Measurements from ENCODE around the gene CAPNS1. TPM values are rescaled to one million over a fixed set of nuclear protein-coding genes. Genes with fewer than 3 reads are reported as not detected.

The CAPNS1 gene
- 424 and 431 TPM in 2 replicates for total RNA-seq

- H3K27me3 Mint-ChIP-seq (ENCODE audit: low read depth), result no peaks in the 10 kb centered on the region
- peaks cover 16% of the 10 kb centered on the region for H3K4me1 Mint-ChIP-seq (ENCODE audit: low read depth)
- peak within 1 kb of the TSS; percentile 94 for H3K4me3 Mint-ChIP-seq (ENCODE audit: low read depth)
- DNase-seq (ENCODE audit: low spot score), result peak; percentile 91
- intact Hi-C loops (cut with micrococcal nuclease), result loop anchor here (1.0 to 10.0 kb wide), 3 partner anchors 12 to 345 kb away; partner anchors contain the start of gene ZNF566
- H3K36me3 Mint-ChIP-seq (ENCODE audit: low read depth), result peaks cover 31% of the 10 kb centered on the region
- no peaks in the 10 kb centered on the region for H3K9me3 Mint-ChIP-seq
- peak within 1 kb of the TSS; percentile 95 for H3K27ac Mint-ChIP-seq
These were observed at the start of gene CAPNS1 for GRCh38 chr19:36139473-36140303. Gene CAPNS1, plus strand, starts transcription at chr19:36140066. Its CDS starts 946 bp downstream, at chr19:36141012.

GRCh38 chr19:36090910-36091695 is 48.8 kb upstream of the CAPNS1 start:
- intact Hi-C loops (cut with micrococcal nuclease), result no loop called here
- Mint-ChIP-seq H3K9me3 (no peaks in the 10 kb centered on the region), H3K36me3 (ENCODE audit: low read depth) (peaks cover 51% of the 10 kb centered on the region), H3K4me3 (ENCODE audit: low read depth) (no peak overlapping the region), H3K27ac (no peak overlapping the region), H3K27me3 (ENCODE audit: low read depth) (no peaks in the 10 kb centered on the region), H3K4me1 (ENCODE audit: low read depth) (peaks cover 15% of the 10 kb centered on the region)
- DNase-seq (ENCODE audit: low spot score), result no peak

GRCh38 chr19:36092566-36092965 is 47.3 kb upstream of the CAPNS1 start:
- peaks cover 57% of the 10 kb centered on the region for H3K36me3 Mint-ChIP-seq (ENCODE audit: low read depth)
- peak overlapping the region; percentile 3 for H3K27ac Mint-ChIP-seq
- intact Hi-C loops (cut with micrococcal nuclease), result no loop called here
- DNase-seq (ENCODE audit: low spot score), result no peak
- H3K9me3 Mint-ChIP-seq, result no peaks in the 10 kb centered on the region
- no peak overlapping the region for H3K4me3 Mint-ChIP-seq (ENCODE audit: low read depth)
- no peaks in the 10 kb centered on the region for H3K27me3 Mint-ChIP-seq (ENCODE audit: low read depth)
- peaks cover 15% of the 10 kb centered on the region for H3K4me1 Mint-ChIP-seq (ENCODE audit: low read depth)

- H3K27me3 Mint-ChIP-seq (ENCODE audit: low read depth), result no peaks in the 10 kb centered on the region
- H3K27ac Mint-ChIP-seq, result peak overlapping the region; percentile 51
- H3K4me3 Mint-ChIP-seq (ENCODE audit: low read depth), result no peak overlapping the region
- peaks cover 15% of the 10 kb centered on the region for H3K4me1 Mint-ChIP-seq (ENCODE audit: low read depth)
- H3K36me3 Mint-ChIP-seq (ENCODE audit: low read depth), result peaks cover 54% of the 10 kb centered on the region
- DNase-seq (ENCODE audit: low spot score), result no peak
- H3K9me3 Mint-ChIP-seq, result no peaks in the 10 kb centered on the region
- intact Hi-C loops (cut with micrococcal nuclease), result no loop called here
These were observed 46.7 kb upstream of the CAPNS1 start for GRCh38 chr19:36093146-36093662.

GRCh38 chr19:36093687-36094086 is 46.2 kb upstream of the CAPNS1 start:
- Mint-ChIP-seq H3K27ac (peak overlapping the region; percentile 51), H3K4me3 (ENCODE audit: low read depth) (no peak overlapping the region), H3K36me3 (ENCODE audit: low read depth) (peaks cover 53% of the 10 kb centered on the region), H3K4me1 (ENCODE audit: low read depth) (peaks cover 15% of the 10 kb centered on the region), H3K9me3 (no peaks in the 10 kb centered on the region), H3K27me3 (ENCODE audit: low read depth) (no peaks in the 10 kb centered on the region)
- intact Hi-C loops (cut with micrococcal nuclease), result no loop called here
- DNase-seq (ENCODE audit: low spot score), result no peak

GRCh38 chr19:36097036-36097435 is 42.8 kb upstream of the CAPNS1 start:
- Mint-ChIP-seq H3K27me3 (ENCODE audit: low read depth) (no peaks in the 10 kb centered on the region), H3K27ac (no peak overlapping the region), H3K36me3 (ENCODE audit: low read depth) (peaks cover 38% of the 10 kb centered on the region), H3K9me3 (no peaks in the 10 kb centered on the region), H3K4me3 (ENCODE audit: low read depth) (no peak overlapping the region), H3K4me1 (ENCODE audit: low read depth) (peaks cover 15% of the 10 kb centered on the region)
- DNase-seq (ENCODE audit: low spot score), result no peak
- intact Hi-C loops (cut with micrococcal nuclease), result no loop called here

GRCh38 chr19:36099166-36099785 is 40.6 kb upstream of the CAPNS1 start:
- Mint-ChIP-seq H3K4me1 (ENCODE audit: low read depth) (no peaks in the 10 kb centered on the region), H3K27me3 (ENCODE audit: low read depth) (no peaks in the 10 kb centered on the region), H3K9me3 (no peaks in the 10 kb centered on the region), H3K36me3 (ENCODE audit: low read depth) (peaks cover 38% of the 10 kb centered on the region), H3K4me3 (ENCODE audit: low read depth) (no peak overlapping the region), H3K27ac (no peak overlapping the region)
- DNase-seq (ENCODE audit: low spot score), result no peak
- intact Hi-C loops (cut with micrococcal nuclease), result no loop called here

GRCh38 chr19:36100476-36100875 is 39.4 kb upstream of the CAPNS1 start:
- no peaks in the 10 kb centered on the region for H3K4me1 Mint-ChIP-seq (ENCODE audit: low read depth)
- H3K27me3 Mint-ChIP-seq (ENCODE audit: low read depth), result no peaks in the 10 kb centered on the region
- H3K27ac Mint-ChIP-seq, result no peak overlapping the region
- no peaks in the 10 kb centered on the region for H3K9me3 Mint-ChIP-seq
- no peak overlapping the region for H3K4me3 Mint-ChIP-seq (ENCODE audit: low read depth)
- intact Hi-C loops (cut with micrococcal nuclease), result no loop called here
- no peak for DNase-seq (ENCODE audit: low spot score)
- H3K36me3 Mint-ChIP-seq (ENCODE audit: low read depth), result peaks cover 39% of the 10 kb centered on the region

GRCh38 chr19:36101550-36102327 is 38.1 kb upstream of the CAPNS1 start:
- intact Hi-C loops (cut with micrococcal nuclease), result no loop called here
- Mint-ChIP-seq H3K4me3 (ENCODE audit: low read depth) (no peak overlapping the region), H3K27ac (no peak overlapping the region), H3K9me3 (no peaks in the 10 kb centered on the region), H3K36me3 (ENCODE audit: low read depth) (peaks cover 40% of the 10 kb centered on the region), H3K4me1 (ENCODE audit: low read depth) (no peaks in the 10 kb centered on the region), H3K27me3 (ENCODE audit: low read depth) (no peaks in the 10 kb centered on the region)
- no peak for DNase-seq (ENCODE audit: low spot score)

GRCh38 chr19:36103040-36103626 is 36.7 kb upstream of the CAPNS1 start:
- Mint-ChIP-seq H3K4me3 (ENCODE audit: low read depth) (no peak overlapping the region), H3K36me3 (ENCODE audit: low read depth) (peaks cover 33% of the 10 kb centered on the region), H3K4me1 (ENCODE audit: low read depth) (no peaks in the 10 kb centered on the region), H3K27ac (no peak overlapping the region), H3K9me3 (no peaks in the 10 kb centered on the region), H3K27me3 (ENCODE audit: low read depth) (no peaks in the 10 kb centered on the region)
- intact Hi-C loops (cut with micrococcal nuclease), result no loop called here
- no peak for DNase-seq (ENCODE audit: low spot score)

GRCh38 chr19:36103842-36104552 is 35.9 kb upstream of the CAPNS1 start:
- Mint-ChIP-seq H3K27ac (no peak overlapping the region), H3K36me3 (ENCODE audit: low read depth) (peaks cover 29% of the 10 kb centered on the region), H3K4me1 (ENCODE audit: low read depth) (no peaks in the 10 kb centered on the region), H3K27me3 (ENCODE audit: low read depth) (no peaks in the 10 kb centered on the region), H3K9me3 (no peaks in the 10 kb centered on the region), H3K4me3 (ENCODE audit: low read depth) (no peak overlapping the region)
- no peak for DNase-seq (ENCODE audit: low spot score)
- intact Hi-C loops (cut with micrococcal nuclease), result no loop called here
